GM10266 (cell line): ENCODE results near the gene CAMSAP1.

Experiments used
- DNase-seq: peaks from one replicate; pipeline ENCODE4 v3.0.0; 2012; ENCODE audit errors: extremely low spot score
- CTCF ChIP-seq: IDR thresholded peaks from 2 replicates; pipeline ENCODE4 v1.5.1; 2012; ENCODE audit warnings: mild to moderate bottlenecking, low read depth; ENCODE audit not compliant: control insufficient read depth, insufficient read depth; ENCODE audit errors: missing control alignments

The CAMSAP1 gene

GRCh38 chr9:135905380-135906258 is 1.7 kb downstream of the CAMSAP1 start:
- no peak for TF ChIP-seq CTCF
- no peak for DNase-seq

GRCh38 chr9:135903786-135904520 is 3.4 kb downstream of the CAMSAP1 start:
- DNase-seq, result no peak
- TF ChIP-seq CTCF, result no peak

GRCh38 chr9:135903358-135903656 is 4.0 kb downstream of the CAMSAP1 start:
- TF ChIP-seq CTCF, result no peak
- DNase-seq, result no peak

- TF ChIP-seq CTCF, result no peak
- no peak for DNase-seq
Observed at GRCh38 chr9:135902655-135903357, 4.5 kb downstream of the CAMSAP1 start.

GRCh38 chr9:135901826-135902225 is 5.5 kb downstream of the CAMSAP1 start:
- DNase-seq, result no peak
- no peak for TF ChIP-seq CTCF

- no peak for TF ChIP-seq CTCF
- DNase-seq, result no peak
Observed at GRCh38 chr9:135901031-135901758, 6.2 kb downstream of the CAMSAP1 start.
